SJSA1 (cell line): ENCODE measurements around the gene C7orf25. TPM values are rescaled to one million over a fixed set of nuclear protein-coding genes. Genes with fewer than 3 reads are reported as not detected.
"Not testable (repeated sequence)": the region's sequence is repeated elsewhere in the genome, so short reads cannot be mapped to it uniquely, and the experiment has no call there.

Source experiments
- DNase-seq, 2 experiments: peaks; one replicate each; pipeline ENCODE4 v3.0.0-alpha.2; 2015 to 2020; ENCODE audit warnings: low spot score in 2 of 2, low read depth in 1 of 2
- H3K27ac ChIP-seq: fragments of 250-450 bp; sonication (Bioruptor Pico); 2 replicates; pipeline ENCODE4 v1.5.1; 2020; ENCODE audit warnings: mild to moderate bottlenecking, moderate library complexity
- H3K27me3 ChIP-seq: fragments of 250-450 bp; sonication (Bioruptor Pico); replicated peaks from 2 replicates; pipeline ENCODE4 v1.5.1; 2020; ENCODE audit warnings: mild to moderate bottlenecking, moderate library complexity
- H3K36me3 ChIP-seq: fragments of 250-450 bp; sonication (Bioruptor Pico); 2 replicates; pipeline ENCODE4 v1.5.1; 2020; ENCODE audit warnings: mild to moderate bottlenecking
- H3K4me1 ChIP-seq: fragments of 250-450 bp; sonication (Bioruptor Pico); replicated peaks from 2 replicates; pipeline ENCODE4 v1.6.1; 2021; ENCODE audit warnings: mild to moderate bottlenecking
- H3K4me3 ChIP-seq: fragments of 250-450 bp; sonication (Bioruptor Pico); 2 replicates; pipeline ENCODE4 v1.5.1; 2020; ENCODE audit warnings: mild to moderate bottlenecking
- H3K9me3 ChIP-seq: fragments of 250-450 bp; sonication (Bioruptor Pico); replicated peaks from 2 replicates; pipeline ENCODE4 v1.5.1; 2020; ENCODE audit warnings: mild to moderate bottlenecking
- total RNA-seq: library from RNA; depleted of rRNA; stranded (reverse); fragments of >200 nt; shearing (Covaris generic); gene quantifications from 2 replicates; pipeline ENCODE4 v1.2.3, GENCODE V29; 2014; rRNA removed

The C7orf25 gene
- total RNA-seq, 1 experiment from 2014 or later: 14.3 TPM

DNA sequence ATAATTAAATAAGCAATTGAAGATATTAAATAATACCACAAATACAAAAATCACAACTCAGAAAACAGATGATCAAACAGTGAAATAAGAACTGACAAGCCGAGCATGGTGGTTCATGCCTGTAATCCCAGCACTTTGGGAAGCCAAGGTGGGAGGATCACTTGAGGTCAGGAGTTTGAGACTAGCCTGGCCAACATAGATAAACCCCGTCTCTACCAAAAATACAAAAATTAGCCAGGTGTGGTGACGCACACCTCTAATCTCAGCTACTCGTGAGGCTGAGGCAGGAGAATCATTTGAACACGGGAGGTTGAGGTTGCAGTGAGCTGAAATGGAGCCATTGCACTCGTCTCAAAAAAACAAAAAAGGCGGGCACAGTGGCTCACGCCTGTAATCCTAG is 26.7 kb downstream of the C7orf25 start:
- not testable (repeated sequence) for H3K27me3 ChIP-seq, H3K9me3 ChIP-seq, H3K4me1 ChIP-seq, DNase-seq, H3K27ac ChIP-seq, H3K4me3 ChIP-seq, H3K36me3 ChIP-seq

DNA sequence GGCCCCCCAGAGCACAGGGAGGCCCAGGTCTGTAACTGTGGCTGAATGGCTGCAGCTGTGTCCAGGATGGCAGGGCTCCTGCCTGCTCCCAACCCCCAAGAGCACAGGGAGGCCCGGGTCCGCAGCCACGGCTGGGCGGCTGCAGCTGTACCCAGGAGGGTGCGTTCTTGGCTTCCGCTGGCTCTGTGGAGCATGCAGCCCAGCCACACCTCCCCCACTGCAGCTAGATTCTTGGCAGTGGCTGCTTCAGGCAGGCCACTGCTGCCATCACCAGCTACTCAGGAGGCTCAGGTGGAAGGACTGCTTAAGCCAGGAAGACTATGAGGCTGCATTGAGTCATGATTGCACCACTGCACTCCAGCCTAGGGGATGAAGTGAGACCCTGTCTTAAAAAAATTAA is 27.9 kb downstream of the C7orf25 start:
- H3K27me3 ChIP-seq: no peaks in the 10 kb centered on the region; the same call in 1 of the 2 replicates
- no peak overlapping the region for H3K4me3 ChIP-seq
- H3K27ac ChIP-seq: no peak overlapping the region
- H3K9me3 ChIP-seq: no peaks in the 10 kb centered on the region
- no peaks in the 10 kb centered on the region for H3K36me3 ChIP-seq
- DNase-seq: no peak
- H3K4me1 ChIP-seq: no peaks in the 10 kb centered on the region

DNA sequence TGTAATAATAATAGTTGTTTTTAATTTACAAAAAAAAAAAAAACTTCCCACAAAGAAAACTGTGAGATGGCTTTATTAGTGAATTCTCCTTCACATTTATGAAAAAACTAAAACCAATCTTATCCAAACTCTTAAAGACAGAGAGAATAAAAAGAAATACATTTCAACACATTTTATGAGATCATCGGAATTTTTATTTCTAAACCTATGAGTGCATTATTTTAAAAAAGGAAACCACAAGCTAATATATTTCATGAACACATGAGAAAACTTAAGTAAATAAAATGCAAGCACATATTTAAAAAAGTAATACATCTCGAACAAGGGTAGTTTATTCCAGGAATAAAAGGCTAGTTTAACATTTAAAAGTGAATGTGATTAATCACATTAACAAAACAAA is 31.5 kb downstream of the C7orf25 start:
- DNase-seq: no peak
- H3K9me3 ChIP-seq: no peaks in the 10 kb centered on the region

DNA sequence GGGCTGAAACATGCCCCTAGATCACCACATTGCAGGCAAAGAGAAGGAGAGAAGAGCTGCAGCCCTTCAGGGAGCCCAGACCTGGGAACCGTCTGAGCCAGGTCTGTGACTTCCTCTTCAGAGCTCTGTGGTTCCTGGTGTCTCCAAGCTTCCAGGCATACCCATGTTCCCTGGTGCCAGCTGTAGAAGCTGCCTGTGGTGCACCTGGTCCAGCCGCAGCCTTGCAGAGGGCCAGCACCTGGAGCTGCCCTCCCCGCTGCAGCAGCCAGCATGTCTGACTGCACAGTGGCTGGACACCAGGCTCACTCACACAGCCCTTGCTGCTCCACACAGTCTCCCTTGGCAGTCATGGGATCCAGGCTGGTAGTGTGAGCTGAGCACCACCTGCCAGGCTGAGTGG is 33.6 kb downstream of the C7orf25 start:
- no peaks in the 10 kb centered on the region for H3K9me3 ChIP-seq
- no peaks in the 10 kb centered on the region for H3K4me1 ChIP-seq
- no peak for DNase-seq
- no peak overlapping the region for H3K4me3 ChIP-seq
- H3K27ac ChIP-seq: no peak overlapping the region
- H3K27me3 ChIP-seq: no peaks in the 10 kb centered on the region
- no peaks in the 10 kb centered on the region for H3K36me3 ChIP-seq

More for the DNA sequence above, 31.5 kb downstream of the C7orf25 start:
- H3K4me1 ChIP-seq: no peaks in the 10 kb centered on the region
- H3K27ac ChIP-seq: no peak overlapping the region
- H3K27me3 ChIP-seq: no peaks in the 10 kb centered on the region
- no peaks in the 10 kb centered on the region for H3K36me3 ChIP-seq
- no peak overlapping the region for H3K4me3 ChIP-seq

DNA sequence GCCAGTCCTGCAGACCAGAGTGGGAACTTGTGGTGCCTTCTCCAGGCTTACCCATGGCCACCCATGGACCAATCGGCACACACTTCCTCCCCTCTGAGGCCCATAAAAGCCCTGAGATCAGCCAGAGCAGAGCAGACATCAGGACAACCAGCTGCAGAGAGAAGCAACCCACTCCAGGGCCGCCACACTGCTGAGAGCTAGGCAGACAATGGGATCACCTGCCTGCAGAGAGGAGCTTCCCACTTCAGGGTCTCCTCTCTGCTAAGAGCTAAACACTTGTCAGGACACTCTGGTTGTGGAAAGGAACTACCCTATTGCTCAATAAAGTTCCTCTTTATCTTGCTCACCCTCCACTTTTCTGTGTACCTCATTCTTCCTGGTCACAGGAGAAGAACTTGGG is 34.0 kb downstream of the C7orf25 start:
- H3K27ac ChIP-seq: no peak overlapping the region
- no peak for DNase-seq
- no peaks in the 10 kb centered on the region for H3K36me3 ChIP-seq
- no peaks in the 10 kb centered on the region for H3K27me3 ChIP-seq
- H3K4me3 ChIP-seq: no peak overlapping the region
- no peaks in the 10 kb centered on the region for H3K4me1 ChIP-seq
- no peaks in the 10 kb centered on the region for H3K9me3 ChIP-seq

DNA sequence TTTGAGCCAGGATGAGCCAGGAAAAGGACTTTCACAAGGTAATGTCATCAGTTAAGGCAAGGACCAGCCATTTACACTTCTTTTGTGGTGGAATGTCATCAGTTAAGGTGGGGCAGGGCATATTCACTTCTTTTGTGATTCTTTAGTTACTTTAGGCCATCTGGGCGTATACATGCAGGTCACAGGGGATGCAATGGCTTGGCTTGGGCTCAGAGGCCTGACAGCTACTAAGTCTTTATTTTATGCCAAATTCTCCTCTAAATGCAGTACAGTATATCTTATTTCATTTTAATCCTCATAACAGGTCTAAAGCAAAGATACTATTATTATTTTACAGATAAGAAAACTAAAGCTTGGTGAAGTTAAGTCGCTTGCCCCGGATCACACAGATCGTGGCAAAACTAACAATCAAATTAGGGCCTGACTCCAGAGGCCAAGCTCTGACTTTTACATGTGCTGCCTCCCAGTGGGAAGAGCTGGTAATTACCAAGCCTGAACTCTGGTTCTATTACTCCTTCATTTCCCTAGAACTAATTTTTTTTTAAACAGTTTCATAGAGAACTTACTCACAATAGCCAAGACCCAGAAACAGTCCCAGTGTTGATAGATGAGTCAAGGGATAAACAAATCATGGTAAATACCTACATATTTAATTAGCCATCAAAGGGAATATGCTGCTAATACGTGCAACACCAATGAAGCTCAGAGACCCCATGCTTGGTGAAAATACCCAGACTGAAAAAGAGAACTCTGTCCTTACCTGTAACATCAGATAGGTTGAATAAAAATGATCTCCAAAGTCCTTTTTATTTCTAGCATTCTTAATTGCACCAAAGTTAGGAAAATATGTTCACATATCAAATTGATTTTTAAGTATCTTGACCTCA is 35.4 kb downstream of the C7orf25 start:
- Histone ChIP-seq H3K27ac (no peak overlapping the region), H3K4me1 (no peaks in the 10 kb centered on the region), H3K4me3 (no peak overlapping the region), H3K27me3 (no peaks in the 10 kb centered on the region), H3K9me3 (no peaks in the 10 kb centered on the region), H3K36me3 (no peaks in the 10 kb centered on the region)
- peak; percentile 30 to 59 for DNase-seq

DNA sequence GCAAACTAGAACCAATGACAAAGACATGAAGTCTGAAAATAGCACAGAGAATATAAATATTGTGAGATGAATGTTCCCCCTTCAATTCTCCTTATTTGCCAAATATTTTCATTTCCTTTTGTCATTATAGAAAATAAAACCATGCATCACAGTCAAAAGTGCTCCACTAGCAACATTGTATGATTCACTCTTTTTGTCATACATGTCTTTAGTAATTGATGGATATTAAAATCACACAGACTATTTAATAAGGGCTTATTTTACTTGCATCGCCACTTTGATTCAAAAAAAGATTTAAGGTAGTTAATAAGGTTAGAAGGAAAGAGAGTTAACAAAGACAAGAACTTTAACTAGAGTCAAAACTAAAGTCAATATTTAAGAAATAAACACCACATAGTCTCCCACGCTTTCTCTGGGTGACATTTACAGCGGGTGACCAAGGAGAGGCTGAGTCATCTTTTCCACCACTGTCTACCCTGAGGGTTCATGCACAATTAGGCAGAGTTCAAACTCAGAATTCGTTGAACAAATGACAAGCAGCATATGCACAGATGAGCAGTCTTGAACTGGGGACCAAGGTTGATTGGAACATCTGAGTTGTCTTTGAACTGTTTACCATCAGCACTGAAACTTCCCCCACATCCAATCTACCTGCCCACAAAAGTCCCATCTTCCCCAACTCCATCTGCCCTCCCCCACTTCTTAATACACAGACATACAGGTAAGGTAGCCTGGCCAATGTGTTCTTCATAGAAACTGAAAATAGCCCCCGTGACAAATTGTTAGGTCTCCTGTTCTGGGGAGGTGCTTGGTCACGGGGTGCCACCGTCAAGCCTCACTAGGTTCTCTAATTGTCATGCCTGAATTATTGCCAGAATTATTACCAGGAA is 42.5 kb downstream of the C7orf25 start:
- Histone ChIP-seq H3K9me3 (no peaks in the 10 kb centered on the region), H3K4me3 (no peak overlapping the region), H3K27me3 (no peaks in the 10 kb centered on the region), H3K27ac (no peak overlapping the region), H3K4me1 (peaks cover 4% of the 10 kb centered on the region; the same call in 1 of the 2 replicates), H3K36me3 (no peaks in the 10 kb centered on the region)
- peak in 1 of 2 experiments; percentile 10 for DNase-seq

DNA sequence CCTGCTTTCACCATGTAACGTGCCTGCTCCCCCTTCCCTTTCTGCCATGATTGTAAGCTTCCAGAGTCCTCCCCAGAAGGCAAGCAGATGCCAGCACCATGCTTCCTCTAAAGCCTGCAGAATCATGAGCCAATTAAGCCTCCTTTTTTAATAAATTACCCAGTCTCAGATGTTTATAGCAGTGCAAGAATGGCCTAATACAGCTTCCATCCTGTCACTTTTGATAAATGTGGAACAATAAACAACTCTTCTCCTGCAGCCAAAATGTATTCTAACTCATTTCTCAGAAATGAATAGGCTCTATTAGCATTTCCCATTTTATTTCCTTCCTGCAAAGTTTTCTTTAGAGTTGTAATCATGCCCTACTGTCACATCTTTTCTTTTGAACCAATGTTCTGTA is 43.4 kb downstream of the C7orf25 start:
- Histone ChIP-seq H3K4me1 (peaks cover 4% of the 10 kb centered on the region; the same call in 1 of the 2 replicates), H3K4me3 (no peak overlapping the region), H3K9me3 (no peaks in the 10 kb centered on the region), H3K27ac (no peak overlapping the region), H3K36me3 (no peaks in the 10 kb centered on the region), H3K27me3 (no peaks in the 10 kb centered on the region)
- DNase-seq: no peak

Other genes starting within 250 kb of the C7orf25 start
- 218 and 258 TPM in 2 replicates for gene PSMA2, start 20.1 kb upstream of the C7orf25 start, total RNA-seq
- gene MRPL32, start 20.3 kb upstream of the C7orf25 start, total RNA-seq: 91.4 and 141 TPM in 2 replicates
- 19.1 TPM in 2 replicates for gene HECW1, start 200.6 kb upstream of the C7orf25 start, total RNA-seq